HG03439 (cell line): Measurements from ENCODE around the gene SEMA6A.

Experiments used
- ATAC-seq: cut with Tn5 transposase; IDR thresholded peaks from one replicate; pipeline ENCODE4 v1.9.1; 2021; ENCODE audit warnings: mild to moderate bottlenecking, moderate library complexity; ENCODE audit not compliant: unreplicated experiment

The SEMA6A gene

DNA sequence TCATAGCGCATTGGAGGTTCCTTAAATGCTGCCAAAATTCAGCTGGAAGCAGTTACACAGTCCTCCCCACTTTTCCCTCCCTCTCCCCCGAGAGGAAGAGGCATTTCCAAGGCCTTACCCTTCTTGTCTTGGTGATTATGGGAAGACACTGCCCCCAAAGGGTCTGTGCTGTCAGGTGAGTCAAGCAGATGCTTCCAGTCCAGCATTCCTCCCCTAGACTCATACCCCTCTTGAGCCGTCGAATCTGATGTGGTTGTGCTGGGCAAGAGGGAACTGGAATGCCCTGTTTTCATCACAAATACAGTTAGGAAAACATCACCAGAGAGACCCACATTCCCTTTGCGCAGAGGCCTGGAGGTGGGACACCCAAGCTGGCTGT lies 107.2 kb downstream of the SEMA6A start:
- no peak for ATAC-seq

DNA sequence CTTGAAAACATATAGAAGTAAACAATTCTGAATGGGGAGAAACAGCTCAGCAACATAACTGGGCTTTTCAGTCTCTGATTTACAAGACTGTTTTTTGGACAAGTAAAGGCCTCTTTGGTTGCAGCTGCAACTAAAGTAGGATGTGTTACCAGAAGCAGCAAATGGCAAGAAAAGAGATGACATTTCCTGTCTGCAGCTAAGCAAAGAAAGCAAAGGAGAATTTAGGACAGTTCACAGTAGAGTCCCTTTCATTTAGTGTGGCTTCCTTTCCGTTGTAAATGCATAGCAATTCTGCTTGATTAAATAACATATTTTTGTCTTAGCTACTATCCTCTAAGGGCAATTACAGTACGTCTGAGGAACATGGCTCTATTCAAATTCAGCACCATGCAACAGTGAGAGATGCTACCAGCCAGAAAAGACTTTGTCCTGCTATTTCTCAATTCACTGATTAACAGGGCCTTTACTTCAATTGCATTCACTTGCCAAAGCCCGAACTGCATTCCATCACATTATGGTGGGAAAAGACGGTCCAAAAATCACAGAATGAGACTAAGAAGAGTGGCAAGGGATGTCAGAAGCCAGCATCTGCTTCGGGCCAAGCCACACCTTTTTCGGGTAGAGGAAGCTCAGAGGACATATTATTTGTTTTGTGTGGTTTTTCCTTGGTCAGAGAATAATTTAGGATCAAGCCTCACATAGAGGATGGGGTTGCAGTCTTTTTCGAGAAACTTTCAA lies 107.7 kb downstream of the SEMA6A start:
- no peak for ATAC-seq

DNA sequence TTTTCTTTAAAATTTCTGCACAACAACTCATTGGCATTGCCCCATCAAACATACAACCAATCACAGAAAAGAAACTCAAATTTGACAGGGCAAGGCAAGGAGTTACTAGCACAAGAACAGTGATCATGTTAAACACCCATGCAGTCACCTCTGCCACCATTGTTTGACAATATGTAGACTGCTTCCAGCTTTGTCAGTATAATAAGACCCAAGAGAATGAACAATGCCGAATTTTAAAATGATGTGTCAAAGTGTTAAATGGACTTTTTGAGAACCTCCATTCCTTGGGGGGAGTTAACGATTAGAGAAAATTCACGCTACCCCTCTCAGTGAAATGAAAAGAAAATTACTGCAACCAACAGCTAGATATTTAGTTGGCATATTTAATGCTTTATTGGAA lies 109.2 kb downstream of the SEMA6A start:
- no peak for ATAC-seq

DNA sequence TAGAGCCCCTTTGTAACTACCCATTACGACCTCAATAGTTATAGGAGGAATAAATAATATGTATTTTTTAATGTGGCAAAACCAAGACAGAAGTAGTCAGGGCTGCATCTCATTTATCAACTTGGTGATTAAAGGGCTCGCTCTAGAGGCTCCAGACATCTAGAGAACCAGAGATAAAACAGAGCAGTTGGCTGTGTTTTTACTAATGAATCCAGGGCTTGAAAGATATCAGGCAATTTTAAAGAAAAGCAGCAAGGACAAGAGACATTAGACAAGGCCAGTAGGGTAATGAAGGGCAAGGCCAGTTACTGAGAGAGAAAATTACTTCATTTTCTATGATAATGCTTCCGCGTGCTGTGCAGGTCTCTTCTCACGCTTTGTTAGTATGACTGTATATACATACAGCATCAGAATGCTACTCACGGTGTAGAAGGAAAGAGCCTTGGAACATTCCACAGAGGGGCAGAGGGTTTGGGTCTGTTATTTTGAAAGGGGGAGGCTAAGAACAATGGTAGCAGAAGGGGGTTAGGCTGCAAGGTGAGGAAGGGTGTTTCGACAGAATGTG lies 110.4 kb downstream of the SEMA6A start:
- ATAC-seq = no peak

DNA sequence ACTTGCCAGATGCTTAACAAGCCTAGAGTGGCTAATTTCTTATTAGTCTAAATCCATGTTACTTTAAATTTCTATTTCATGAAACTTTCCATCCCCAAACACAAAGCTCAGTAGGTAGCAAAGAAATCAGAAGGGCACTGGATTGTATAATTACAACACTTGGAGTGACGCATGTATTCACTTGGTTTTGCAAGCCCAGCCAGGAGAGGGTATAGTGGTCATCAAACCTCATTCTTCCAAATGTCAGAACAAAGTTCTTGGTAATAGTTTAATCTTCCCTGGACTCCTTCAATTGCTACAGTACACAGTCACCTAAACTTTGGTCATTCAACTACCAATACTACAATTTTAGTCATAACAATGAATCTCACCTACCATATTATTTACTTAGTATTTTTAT lies 112.1 kb downstream of the SEMA6A start:
- no peak for ATAC-seq

DNA sequence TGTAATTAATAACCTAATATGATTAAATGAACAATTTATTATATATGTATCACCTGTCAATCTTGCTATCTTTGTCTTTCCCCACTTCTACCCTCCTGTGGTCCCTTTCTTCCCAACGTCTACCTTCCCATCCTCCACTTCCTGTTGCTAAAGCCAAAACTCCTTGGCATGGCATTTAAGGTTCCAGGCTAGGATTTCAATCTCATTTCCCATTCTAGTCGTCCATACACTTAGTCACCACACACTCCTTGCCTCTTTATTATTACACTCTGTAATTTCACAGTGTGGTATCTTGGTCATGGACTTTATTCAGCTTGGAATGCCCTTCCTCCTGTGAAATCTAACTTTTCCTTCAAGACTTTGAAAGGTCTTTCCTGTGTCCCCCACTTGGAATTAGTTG lies 115.3 kb downstream of the SEMA6A start:
- ATAC-seq = no peak

DNA sequence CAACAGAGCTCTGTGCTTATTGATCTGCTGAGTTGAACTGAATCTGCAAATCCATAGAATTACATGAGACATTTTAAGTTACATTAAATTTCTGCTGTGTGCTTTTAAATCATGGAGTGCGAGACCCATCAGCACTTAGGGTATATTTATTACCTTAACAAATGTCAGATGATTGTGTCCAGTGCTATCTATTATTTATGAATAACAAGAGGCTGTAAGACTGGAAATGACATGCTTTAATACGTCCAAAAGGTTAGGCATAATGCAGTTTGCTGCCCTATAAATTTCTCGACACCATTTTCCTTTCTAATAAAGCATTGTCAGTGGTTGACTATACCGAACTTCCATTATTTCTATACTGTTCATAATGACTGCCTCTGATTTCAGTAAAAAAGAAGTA lies 117.6 kb downstream of the SEMA6A start:
- ATAC-seq = no peak

DNA sequence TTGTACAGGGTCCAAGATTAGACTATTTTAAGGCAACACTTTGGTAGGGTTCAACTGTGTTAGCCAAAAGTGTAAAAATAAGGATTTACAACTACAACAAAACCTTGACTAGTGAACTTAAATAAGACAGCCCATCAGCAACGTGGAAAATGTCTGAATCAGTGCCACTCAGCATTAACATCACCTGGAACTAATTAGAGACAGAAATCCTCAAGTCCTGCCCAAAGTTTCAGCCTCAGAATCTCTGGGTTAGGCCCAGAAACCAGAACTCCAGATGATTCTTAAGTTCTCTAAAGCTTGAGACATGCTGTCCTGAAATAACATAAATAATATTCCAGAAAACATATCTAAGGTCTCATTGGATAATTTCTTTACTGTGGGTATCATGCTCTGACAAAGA lies 118.6 kb downstream of the SEMA6A start:
- ATAC-seq = no peak

DNA sequence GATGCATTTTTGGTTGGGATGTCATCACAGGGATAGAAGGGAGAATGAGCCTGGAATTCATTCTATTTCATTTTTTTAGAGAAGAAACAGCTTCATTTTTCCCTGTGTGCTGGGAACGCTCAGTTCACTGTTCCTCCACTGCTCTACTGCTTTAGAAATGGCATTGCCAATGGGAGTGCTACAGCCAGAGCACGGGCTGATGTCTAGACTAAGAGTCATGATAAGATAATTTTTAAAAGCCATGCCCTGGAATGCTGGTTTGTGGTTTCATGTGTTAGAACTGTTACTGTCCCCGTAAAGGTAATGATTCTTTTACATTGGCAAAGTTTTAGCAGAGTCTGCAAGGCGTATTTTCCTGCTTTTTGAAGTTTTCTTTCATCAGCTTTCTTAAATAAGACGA lies 119.6 kb downstream of the SEMA6A start:
- ATAC-seq = no peak

DNA sequence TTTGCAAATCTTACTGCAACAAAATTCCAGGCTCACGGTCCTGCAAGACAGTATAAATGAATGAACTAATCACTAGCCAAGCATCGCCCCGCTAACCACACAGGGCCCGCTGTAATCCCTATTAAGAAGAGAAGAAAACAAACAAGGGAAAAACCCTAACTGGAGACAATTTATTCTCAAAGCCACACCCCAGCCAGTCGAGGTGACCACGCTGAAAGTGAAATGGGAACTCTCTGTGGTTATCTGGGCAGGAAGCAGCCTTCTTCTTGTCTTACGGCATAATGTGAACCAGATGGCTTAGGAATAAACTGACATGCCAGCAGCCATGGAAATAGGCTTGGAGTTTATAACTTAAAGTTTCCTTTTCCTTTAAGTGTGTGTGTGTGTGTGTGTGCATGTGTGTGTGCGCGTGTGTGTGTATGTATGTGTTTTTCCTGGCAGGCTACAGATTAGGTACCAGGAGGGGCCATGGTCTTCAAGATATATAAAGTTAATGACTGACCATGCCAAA lies 120.2 kb downstream of the SEMA6A start:
- ATAC-seq = peak; percentile 97

DNA sequence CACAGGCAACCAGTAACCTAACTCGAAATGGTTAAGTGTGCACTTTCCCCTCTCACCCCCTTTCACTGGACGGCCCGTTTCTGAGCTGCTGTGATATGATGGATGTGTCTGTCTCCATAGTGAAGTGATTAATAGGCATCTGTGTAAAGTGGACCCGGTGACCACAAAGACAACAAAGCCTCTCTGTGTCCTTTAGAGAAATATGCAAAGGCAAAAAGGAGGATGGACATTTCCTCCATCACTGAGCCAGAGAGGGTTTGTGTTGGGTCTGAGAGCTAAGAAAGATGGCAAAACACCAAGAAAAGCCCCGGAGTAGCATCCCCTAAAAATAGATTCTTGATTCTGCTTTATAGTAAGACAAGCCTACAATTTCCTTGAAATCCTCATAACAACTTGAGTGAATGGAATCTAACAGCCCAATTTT lies 120.6 kb downstream of the SEMA6A start:
- no peak for ATAC-seq

DNA sequence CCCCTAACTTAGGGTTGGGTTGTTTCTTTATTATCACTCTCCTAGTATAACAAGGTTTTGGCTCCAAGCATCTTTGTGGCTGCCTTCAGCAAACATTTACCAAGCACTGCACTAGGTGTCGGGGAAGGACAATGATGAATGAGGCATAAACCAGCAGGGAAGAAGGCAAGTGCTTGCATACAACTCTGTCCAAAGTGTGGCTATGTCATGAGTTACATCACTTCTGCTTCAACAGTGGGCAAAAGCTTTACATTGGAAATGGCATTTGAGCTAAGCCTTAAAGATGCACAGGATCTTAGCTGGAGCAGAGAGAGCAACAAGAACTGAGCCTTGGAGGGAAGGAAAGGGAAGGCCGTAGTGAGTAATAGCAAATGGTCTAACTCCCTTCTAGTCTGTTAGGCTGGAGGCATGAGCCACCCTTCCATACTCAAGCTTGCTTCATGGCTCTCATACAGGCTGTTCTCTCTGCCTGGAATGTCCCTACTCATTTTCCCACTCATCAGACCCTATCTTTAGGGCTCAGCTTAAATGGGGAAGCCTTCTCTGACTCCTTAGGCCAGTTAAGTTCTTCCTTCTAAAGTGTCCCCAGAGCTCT lies 121.8 kb downstream of the SEMA6A start:
- ATAC-seq = no peak

DNA sequence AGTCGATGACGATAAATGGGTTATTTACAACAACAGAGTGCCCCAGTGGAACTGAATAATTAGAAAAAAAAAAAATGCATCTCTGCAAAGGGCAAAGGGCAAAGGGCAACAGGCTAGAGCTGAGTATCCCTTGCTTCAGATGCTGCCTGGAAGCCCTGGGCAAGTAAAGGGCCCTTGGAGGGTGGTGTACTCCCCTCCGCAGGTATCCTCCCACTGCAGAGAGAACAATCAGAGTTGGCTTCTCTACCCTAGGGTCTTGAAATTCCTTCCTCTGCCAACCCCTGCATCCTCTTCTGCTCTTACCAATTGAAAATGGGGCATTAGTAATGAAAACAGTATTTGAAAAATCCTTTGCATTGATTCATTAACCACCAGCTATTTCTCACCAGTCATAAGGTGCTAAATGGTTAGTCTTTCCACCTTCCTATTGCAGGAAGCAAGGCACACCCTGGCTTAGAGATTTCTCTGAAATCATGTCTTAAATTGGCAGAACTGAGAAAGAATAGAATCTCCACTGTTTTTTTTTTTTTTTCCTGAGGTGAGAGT lies 122.6 kb downstream of the SEMA6A start:
- no peak for ATAC-seq

DNA sequence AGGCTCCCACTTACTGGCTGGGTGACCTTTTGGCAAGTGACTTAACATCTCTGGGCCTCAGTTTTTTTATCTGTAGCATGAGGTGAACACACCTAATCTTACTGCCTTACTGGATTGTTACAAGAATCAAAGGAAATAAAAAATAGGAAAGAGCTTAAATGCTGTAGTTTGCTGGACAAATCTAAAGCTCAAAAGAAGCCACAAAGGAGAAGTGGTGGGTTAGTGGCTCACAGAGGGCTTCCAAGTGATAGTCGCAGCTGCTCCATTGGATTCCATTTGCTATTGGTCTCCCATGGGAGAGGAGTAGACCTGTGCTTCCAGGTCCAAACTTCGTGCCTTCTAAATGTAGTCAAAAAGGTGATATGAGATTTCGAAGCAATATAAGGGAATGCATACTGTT lies 123.6 kb downstream of the SEMA6A start:
- no peak for ATAC-seq

DNA sequence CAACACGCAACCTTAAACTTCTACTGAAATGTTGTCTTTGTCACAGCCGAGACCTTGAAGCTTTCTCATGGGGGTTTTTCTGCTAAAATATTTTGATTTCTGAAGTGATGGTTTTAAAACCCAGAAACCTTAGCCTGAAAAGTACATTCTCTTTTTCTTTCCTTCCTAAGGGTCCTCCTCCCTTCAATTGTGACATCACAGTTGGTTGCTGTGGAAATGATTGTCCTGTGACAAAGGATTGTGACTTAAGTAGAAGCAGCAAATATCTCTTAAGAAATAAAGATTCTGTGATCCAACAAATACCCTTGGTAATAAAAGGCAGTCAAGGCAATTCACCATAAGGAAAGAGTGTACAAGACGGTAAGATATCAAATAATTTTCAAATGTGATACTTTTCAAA lies 125.2 kb downstream of the SEMA6A start:
- no peak for ATAC-seq

DNA sequence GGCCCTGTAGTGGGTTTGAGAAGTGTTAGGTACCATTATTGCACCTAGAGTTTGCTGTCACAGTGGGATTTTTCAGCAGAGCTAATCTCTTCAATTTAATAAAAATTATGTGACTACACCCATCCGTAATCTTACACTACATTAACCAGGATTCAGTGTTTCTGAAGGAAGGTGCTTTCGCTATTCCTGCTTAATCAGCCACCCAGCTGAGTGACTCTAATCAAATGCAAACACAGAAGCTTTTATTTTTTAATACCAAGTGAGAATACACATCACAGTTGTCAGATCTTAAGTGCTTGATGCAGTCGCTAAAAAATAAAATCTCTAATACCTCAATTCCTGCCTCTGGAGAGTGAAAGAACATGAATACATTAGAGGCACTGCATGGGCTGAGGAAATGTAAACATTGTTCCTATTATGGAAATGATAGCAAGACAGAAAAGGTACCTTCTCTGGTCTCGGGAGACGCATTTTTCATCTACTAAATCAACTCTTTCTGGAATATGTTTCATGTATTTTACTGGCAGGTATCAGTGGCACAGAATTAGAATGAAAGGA lies 125.7 kb downstream of the SEMA6A start:
- ATAC-seq = no peak

DNA sequence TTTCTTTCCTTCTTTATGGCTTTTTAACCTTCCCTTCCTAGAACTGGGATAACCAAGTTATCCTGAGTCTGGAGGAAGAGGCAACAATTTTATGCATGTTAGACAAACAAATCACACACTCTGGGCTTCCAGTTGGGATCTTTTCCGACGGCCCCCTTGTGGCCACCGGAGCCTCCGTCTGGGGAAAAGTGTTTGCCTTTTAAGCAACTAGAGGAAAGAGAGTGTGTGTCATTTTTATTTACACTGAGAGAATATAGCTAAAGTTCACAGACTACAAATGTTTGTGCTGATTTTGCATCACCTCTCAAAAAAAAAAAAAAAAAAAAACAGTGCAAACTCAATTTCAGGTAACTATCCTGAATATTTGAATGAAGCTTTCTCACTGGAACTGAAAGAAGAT lies 126.2 kb downstream of the SEMA6A start:
- ATAC-seq = no peak

DNA sequence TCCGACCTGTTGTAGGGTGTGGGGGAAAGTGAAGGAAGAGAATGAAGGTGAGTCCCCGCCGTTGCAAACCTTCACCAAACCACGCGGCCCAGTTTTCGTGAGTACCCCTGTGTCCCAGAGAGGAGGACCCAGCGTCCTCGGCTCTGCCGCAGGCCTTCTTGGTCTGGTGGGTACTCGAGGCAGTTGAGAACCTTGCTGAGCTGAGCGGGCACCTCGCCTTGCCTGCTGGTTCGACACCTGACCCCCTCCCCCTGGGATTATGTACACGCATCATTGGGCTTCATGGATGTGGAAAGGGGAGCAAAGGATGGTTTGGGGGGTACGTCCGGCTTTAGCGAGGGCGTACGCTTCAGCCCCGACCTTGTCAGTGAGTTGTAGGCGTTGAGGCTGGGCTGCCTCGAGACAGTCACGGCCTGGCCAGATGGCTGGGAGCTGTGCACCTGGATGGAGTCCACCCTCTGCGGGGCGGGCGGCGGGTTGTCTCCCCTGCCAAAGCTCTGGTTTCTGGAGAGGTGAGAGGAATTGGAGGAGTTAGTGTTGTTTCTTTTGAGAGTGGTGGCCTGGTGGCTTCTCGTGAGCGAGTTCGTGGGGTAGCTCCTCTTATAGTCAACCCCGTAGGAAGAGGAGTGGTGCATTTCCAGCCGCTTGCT lies 128.1 kb downstream of the SEMA6A start:
- no peak for ATAC-seq

DNA sequence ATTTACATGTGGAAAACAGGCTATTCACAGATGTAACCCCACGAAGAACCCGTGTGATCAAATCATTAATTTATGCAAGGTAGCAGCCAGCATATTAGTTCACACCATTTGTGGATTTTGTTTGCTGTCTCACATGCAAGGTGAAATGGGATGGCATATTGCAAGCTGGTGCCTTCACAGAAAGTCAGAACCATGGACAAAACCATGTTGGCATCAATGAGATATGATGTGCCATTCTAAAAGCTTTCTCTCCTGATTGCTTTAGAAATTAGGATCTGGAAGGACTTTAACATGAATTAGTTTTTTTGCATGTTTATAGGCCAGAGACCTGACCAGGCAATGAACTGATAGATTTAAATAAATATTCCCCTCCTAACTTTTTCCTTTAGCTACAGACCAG lies 129.3 kb downstream of the SEMA6A start:
- no peak for ATAC-seq

DNA sequence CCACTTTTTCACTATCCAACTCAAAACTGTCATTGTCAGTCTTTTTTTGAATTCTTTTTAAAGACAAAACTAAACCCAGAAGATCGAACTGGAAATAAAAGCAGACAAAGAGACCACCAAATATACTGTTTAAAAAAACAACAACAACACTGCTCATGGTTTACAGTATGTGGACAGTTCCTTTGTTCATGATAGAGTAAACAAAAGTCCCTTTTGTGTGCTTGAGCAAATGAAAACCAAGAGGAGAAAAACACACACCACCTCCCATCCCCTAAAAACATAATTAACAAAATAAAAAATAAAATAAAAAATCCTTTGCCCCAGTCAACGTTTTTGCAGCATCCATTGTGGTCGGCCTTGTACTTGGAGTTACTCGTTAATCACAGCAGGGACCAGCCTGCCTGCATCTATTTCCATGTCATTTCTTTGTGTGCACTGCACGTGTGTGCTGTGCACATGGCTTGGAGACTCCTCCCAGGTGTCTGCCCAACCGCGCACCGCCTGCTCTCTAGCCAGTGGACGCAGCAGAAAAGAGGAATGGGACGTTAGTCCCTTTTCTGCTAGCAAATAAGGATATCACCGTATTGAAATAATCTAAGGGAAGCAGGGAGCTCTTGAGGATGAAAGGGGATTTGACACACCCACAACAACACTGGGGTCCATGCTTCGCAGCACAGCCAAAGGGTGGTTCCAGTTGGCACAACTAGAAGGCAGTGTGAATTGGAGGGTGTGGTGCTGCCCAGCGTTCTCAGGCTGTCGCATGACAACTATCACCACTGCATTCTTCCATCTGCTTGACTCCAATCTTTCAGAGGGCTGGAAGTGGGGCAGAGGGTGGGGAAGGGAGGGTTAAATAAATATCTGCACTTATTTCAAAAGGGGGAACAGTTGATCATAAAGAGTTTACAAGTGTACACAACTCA lies 130.0 kb downstream of the SEMA6A start:
- ATAC-seq = no peak
